Lower lobe of right lung (tissue), 2 donors: ENCODE measurements around the gene IRX2. TPM values are rescaled to one million over a fixed set of nuclear protein-coding genes. Genes with fewer than 3 reads are reported as not detected.

Source experiments
- ATAC-seq, 2 donors: fragments of 200-7000 bp; cut with Tn5 transposase; one replicate each; pipeline ENCODE4 v1.9.1; 2020 to 2022; ENCODE audit warnings: mild to moderate bottlenecking in 2 of 2, moderate library complexity in 2 of 2
- DNase-seq: peaks from one replicate; pipeline ENCODE4 v3.0.0-alpha.2; 2020
- H3K27ac ChIP-seq: fragments of 200-600 bp; one replicate; pipeline ENCODE4 v1.8.0; 2022
- H3K27me3 ChIP-seq: fragments of 200-600 bp; one replicate; pipeline ENCODE4 v1.8.0; 2022; ENCODE audit warnings: low read depth
- H3K36me3 ChIP-seq: fragments of 200-600 bp; one replicate; pipeline ENCODE4 v1.8.0; 2022; ENCODE audit warnings: mild to moderate bottlenecking
- H3K4me1 ChIP-seq: fragments of 200-600 bp; one replicate; pipeline ENCODE4 v1.8.0; 2022
- H3K4me3 ChIP-seq: fragments of 200-600 bp; one replicate; pipeline ENCODE4 v1.8.0; 2022; ENCODE audit warnings: mild to moderate bottlenecking
- H3K9me3 ChIP-seq: fragments of 200-600 bp; one replicate; pipeline ENCODE4 v1.8.0; 2022
- CTCF ChIP-seq: fragments of 200-600 bp; IDR thresholded peaks from one replicate; pipeline ENCODE4 v1.8.0; 2022; ENCODE audit warnings: antibody characterized with exemption, mild to moderate bottlenecking
- intact Hi-C: fragments of 100-400 bp; cut with DNase I; formaldehyde crosslinking; loops from one replicate; pipeline ENCODE4 v1.11.0; 2022
- total RNA-seq: library from RNA; stranded (reverse); fragmentation: NEBNext Ultra II Directional; extraction: Animal tissue kit (Norgen Biotek cat#: 25700); gene quantifications from one replicate; pipeline ENCODE4 v1.2.1, GENCODE V29; 2021
- donor health status: DM: no; HTN: yes; CAD: no; lungs with severe emphysema.

IRX2 gene
- total RNA-seq, 1 donor from 2014 or later, result 52.1 TPM

- no peak for ATAC-seq
- H3K9me3 ChIP-seq, result no peaks in the 10 kb centered on the region
- H3K27ac ChIP-seq, result peak overlapping the region; percentile 90
- H3K4me1 ChIP-seq, result peaks cover 13% of the 10 kb centered on the region
- H3K27me3 ChIP-seq, result peaks cover 86% of the 10 kb centered on the region
- no peaks in the 10 kb centered on the region for H3K36me3 ChIP-seq
- peak overlapping the region; percentile 55 for H3K4me3 ChIP-seq
- TF ChIP-seq CTCF, result no peak
- no peak for DNase-seq
- intact Hi-C loops, result no loop called here
Observed at GRCh38 chr5:2755681-2756171, 4.2 kb upstream of the IRX2 start.

GRCh38 chr5:2755076-2755680 is 3.7 kb upstream of the IRX2 start:
- Histone ChIP-seq H3K9me3 (no peaks in the 10 kb centered on the region), H3K27me3 (peaks cover 89% of the 10 kb centered on the region), H3K4me3 (peak overlapping the region; percentile 55), H3K27ac (peak overlapping the region; percentile 90), H3K4me1 (peaks cover 13% of the 10 kb centered on the region), H3K36me3 (no peaks in the 10 kb centered on the region)
- peak in 1 of 2 donors; percentile 42 for ATAC-seq
- intact Hi-C loops, result no loop called here
- DNase-seq, result peak; percentile 61
- peak; percentile 31 for TF ChIP-seq CTCF

- intact Hi-C loops, result no loop called here
- Histone ChIP-seq H3K4me3 (peak overlapping the region; percentile 55), H3K4me1 (peaks cover 13% of the 10 kb centered on the region), H3K27me3 (peaks cover 89% of the 10 kb centered on the region), H3K9me3 (no peaks in the 10 kb centered on the region), H3K36me3 (no peaks in the 10 kb centered on the region), H3K27ac (peak overlapping the region; percentile 90)
- no peak for TF ChIP-seq CTCF
- ATAC-seq, result no peak
- no peak for DNase-seq
Observed at GRCh38 chr5:2754581-2755075, 3.2 kb upstream of the IRX2 start.

- H3K36me3 ChIP-seq, result no peaks in the 10 kb centered on the region
- intact Hi-C loops, result no loop called here
- H3K4me3 ChIP-seq, result peak overlapping the region; percentile 55
- ATAC-seq (no peak), DNase-seq (no peak)
- TF ChIP-seq CTCF, result no peak
- peaks cover 13% of the 10 kb centered on the region for H3K4me1 ChIP-seq
- H3K27ac ChIP-seq, result peak overlapping the region; percentile 90
- H3K27me3 ChIP-seq, result peaks cover 90% of the 10 kb centered on the region
- no peaks in the 10 kb centered on the region for H3K9me3 ChIP-seq
Observed at GRCh38 chr5:2753452-2754420, 2.3 kb upstream of the IRX2 start.

- H3K4me3 ChIP-seq, result peak overlapping the region; percentile 55
- no peaks in the 10 kb centered on the region for H3K9me3 ChIP-seq
- peak; percentile 52 for DNase-seq
- TF ChIP-seq CTCF, result no peak
- intact Hi-C loops, result no loop called here
- H3K4me1 ChIP-seq, result peaks cover 13% of the 10 kb centered on the region
- peaks cover 91% of the 10 kb centered on the region for H3K27me3 ChIP-seq
- H3K27ac ChIP-seq, result peak overlapping the region; percentile 90
- no peaks in the 10 kb centered on the region for H3K36me3 ChIP-seq
- ATAC-seq, result peak; percentile 0 to 3
Observed at GRCh38 chr5:2752821-2753439, 1.5 kb upstream of the IRX2 start.
